A204.1 (cell line): ENCODE results near the gene GCDH.
"Not testable (repeated sequence)": the region's sequence is repeated elsewhere in the genome, so short reads cannot be mapped to it uniquely, and the experiment has no call there.

ENCODE experiments used
- FAIRE-seq: peaks from 2 replicates; lab custom pipeline; 2012; peaks lifted over from hg19 to GRCh38; lab: Jason Lieb, UNC

GCDH gene

GRCh38 chr19:12872941-12873890, 17.7 kb upstream of the GCDH start:
- FAIRE-seq: no peak

- no peak for FAIRE-seq
These were observed 16.8 kb upstream of the GCDH start for GRCh38 chr19:12873891-12874745.

- no peak for FAIRE-seq
These were observed 15.9 kb upstream of the GCDH start for GRCh38 chr19:12875086-12875485.

GRCh38 chr19:12880551-12881171, 10.3 kb upstream of the GCDH start:
- FAIRE-seq: no peak

GRCh38 chr19:12881172-12881808, 9.7 kb upstream of the GCDH start, which contains the start of gene DNASE2:
DNASE2 (minus strand) TSS chr19:12881449; CDS start chr19:12881375, 74 bp downstream.
- peak; percentile 89 for FAIRE-seq

- no peak for FAIRE-seq
These were observed 8.4 kb upstream of the GCDH start for GRCh38 chr19:12882589-12882988.

GRCh38 chr19:12884202-12884601, 6.8 kb upstream of the GCDH start:
- no peak for FAIRE-seq

GRCh38 chr19:12884627-12884925, 6.4 kb upstream of the GCDH start:
- no peak for FAIRE-seq

- no peak for FAIRE-seq
These were observed 5.8 kb upstream of the GCDH start for GRCh38 chr19:12884926-12885748.

- FAIRE-seq: no peak
These were observed 5.0 kb upstream of the GCDH start for GRCh38 chr19:12885749-12886650.

- no peak for FAIRE-seq
These were observed 4.3 kb upstream of the GCDH start for GRCh38 chr19:12886651-12886968.

GRCh38 chr19:12886969-12887747, 3.8 kb upstream of the GCDH start, which contains the start of gene KLF1:
KLF1 (minus strand) TSS chr19:12887201; CDS start chr19:12887140, 61 bp downstream.
- no peak for FAIRE-seq

GRCh38 chr19:12888006-12888603, 2.9 kb upstream of the GCDH start:
- no peak for FAIRE-seq

- not testable (repeated sequence) for FAIRE-seq
These were observed 617 bp upstream of the GCDH start for GRCh38 chr19:12890299-12890786.

GRCh38 chr19:12891553-12892021, 627 bp downstream of the GCDH start:
- no peak for FAIRE-seq

GRCh38 chr19:12893582-12893981, 2.6 kb downstream of the GCDH start:
- no peak for FAIRE-seq

GRCh38 chr19:12896460-12896859, 5.5 kb downstream of the GCDH start:
- no peak for FAIRE-seq

GRCh38 chr19:12899891-12900518, 9.0 kb downstream of the GCDH start:
- no peak for FAIRE-seq
